Stimulated activated naive CD8-positive, alpha-beta T cell treated with anti-CD3 and anti-CD28 coated beads, Interleukin-15, Interleukin-2, amounts not matched to agents 100 ng/mL and 50 ng/mL, for 24 hours (primary cell): ENCODE data around the gene FNDC4.
A peak's percentile ranks its signal among the peaks of the same experiment; 100 is the strongest.

ENCODE experiments used
- H3K27ac Mint-ChIP-seq: one replicate; pipeline ENCODE4 v1.8.0; 2021; ENCODE audit warnings: mild to moderate bottlenecking, mixed read lengths
- H3K27me3 Mint-ChIP-seq: one replicate; pipeline ENCODE4 v1.8.0; 2021; ENCODE audit warnings: mixed read lengths
- H3K36me3 Mint-ChIP-seq: one replicate; pipeline ENCODE4 v1.8.0; 2021; ENCODE audit warnings: low read depth, mixed read lengths
- H3K4me1 Mint-ChIP-seq: one replicate; pipeline ENCODE4 v1.8.0; 2021; ENCODE audit warnings: low read depth, mixed read lengths
- H3K4me3 Mint-ChIP-seq: one replicate; pipeline ENCODE4 v1.8.0; 2021; ENCODE audit warnings: mild to moderate bottlenecking, mixed read lengths
- H3K9me3 Mint-ChIP-seq: one replicate; pipeline ENCODE4 v1.8.0; 2021; ENCODE audit warnings: mixed read lengths

FNDC4 gene

DNA sequence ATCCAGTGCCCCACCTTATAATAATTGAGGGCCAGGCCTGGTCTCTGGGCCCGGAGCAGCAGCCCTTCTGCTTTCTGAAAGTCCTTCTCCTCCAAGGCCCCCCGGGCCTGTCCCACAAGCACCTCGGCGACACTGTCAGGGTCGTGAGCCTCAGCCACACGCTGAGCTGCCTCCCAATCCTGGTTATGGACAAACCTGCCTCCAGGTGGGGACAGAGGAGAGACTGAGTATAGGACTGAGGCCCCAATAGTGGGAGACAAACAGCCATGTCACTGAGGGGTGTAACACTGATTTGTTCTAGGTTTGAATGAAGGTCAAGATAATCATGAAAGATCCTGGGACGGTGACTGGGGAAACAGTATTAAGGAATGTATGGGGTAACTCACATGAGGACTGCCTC, 41.0 kb downstream of the FNDC4 start:
- Mint-ChIP-seq H3K4me1 (peaks cover 3% of the 10 kb centered on the region), H3K36me3 (peaks cover 4% of the 10 kb centered on the region), H3K4me3 (no peak overlapping the region), H3K27me3 (no peaks in the 10 kb centered on the region), H3K27ac (no peak overlapping the region), H3K9me3 (no peaks in the 10 kb centered on the region)

DNA sequence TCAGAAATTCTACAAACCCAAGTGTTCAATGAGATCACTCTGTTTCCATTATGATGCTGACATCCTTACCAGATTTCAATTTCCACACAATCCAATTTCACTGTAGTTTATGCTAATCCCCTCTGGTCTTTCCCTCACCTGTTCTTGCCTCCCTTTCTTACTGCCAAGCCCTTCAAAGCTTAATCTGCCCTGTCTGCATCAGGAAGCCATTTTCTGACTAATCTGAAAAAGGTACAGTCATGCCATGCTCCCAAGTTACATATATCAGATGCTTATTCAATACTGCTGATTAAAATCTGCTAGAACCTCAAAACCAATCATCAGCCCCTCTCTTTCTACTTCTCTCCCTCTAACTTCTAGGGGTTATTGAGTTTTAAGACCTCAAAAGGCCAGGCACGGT, 43.9 kb downstream of the FNDC4 start:
- no peak overlapping the region for H3K4me3 Mint-ChIP-seq
- peaks cover 3% of the 10 kb centered on the region for H3K4me1 Mint-ChIP-seq
- no peaks in the 10 kb centered on the region for H3K27me3 Mint-ChIP-seq
- peaks cover 4% of the 10 kb centered on the region for H3K36me3 Mint-ChIP-seq
- H3K9me3 Mint-ChIP-seq, result no peaks in the 10 kb centered on the region
- no peak overlapping the region for H3K27ac Mint-ChIP-seq

DNA sequence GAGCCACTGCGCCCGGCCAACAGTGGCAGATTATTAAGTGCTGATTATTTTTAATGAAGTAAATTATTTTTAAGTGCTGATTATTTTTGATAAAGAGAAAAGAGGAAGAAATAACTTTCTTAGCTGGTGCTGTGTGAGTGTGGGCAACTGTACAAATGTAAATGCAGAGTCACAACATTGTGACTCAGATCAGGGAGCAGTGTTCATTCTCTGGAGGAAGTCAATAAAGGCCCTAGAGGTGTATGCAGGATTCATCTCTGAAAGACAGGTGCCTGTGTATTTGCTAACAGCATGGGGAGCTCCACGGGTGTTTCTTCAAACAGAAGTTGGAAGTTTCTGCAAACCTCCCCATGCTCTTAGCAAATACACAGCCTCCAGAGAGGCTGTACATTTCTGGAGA, 46.6 kb downstream of the FNDC4 start:
- no peaks in the 10 kb centered on the region for H3K9me3 Mint-ChIP-seq
- peaks cover 9% of the 10 kb centered on the region for H3K36me3 Mint-ChIP-seq
- H3K27me3 Mint-ChIP-seq, result no peaks in the 10 kb centered on the region
- H3K4me3 Mint-ChIP-seq, result no peak overlapping the region
- H3K4me1 Mint-ChIP-seq, result peaks cover 3% of the 10 kb centered on the region
- no peak overlapping the region for H3K27ac Mint-ChIP-seq

DNA sequence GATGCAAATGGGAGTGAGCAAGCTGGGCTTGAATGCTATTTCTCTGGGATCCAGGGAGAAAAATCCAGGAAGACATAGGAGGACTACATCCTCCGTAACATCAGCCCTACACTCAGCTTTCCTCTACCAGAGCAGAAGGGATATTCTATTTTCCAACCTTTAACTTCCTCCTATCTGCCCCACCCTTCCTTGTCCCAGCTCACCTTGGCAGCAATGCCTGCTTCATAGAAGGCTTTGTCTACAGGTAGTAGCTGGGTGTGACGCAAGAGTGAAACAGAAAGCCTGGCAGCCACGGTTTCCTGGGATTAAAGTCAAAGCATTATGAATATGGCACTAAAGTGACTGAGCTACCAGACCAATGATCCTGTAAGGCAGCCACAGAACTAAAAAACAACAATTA, 48.9 kb downstream of the FNDC4 start:
- H3K27me3 Mint-ChIP-seq, result no peaks in the 10 kb centered on the region
- H3K4me1 Mint-ChIP-seq, result peaks cover 1% of the 10 kb centered on the region
- peaks cover 22% of the 10 kb centered on the region for H3K36me3 Mint-ChIP-seq
- no peak overlapping the region for H3K27ac Mint-ChIP-seq
- H3K4me3 Mint-ChIP-seq, result no peak overlapping the region
- H3K9me3 Mint-ChIP-seq, result no peaks in the 10 kb centered on the region

DNA sequence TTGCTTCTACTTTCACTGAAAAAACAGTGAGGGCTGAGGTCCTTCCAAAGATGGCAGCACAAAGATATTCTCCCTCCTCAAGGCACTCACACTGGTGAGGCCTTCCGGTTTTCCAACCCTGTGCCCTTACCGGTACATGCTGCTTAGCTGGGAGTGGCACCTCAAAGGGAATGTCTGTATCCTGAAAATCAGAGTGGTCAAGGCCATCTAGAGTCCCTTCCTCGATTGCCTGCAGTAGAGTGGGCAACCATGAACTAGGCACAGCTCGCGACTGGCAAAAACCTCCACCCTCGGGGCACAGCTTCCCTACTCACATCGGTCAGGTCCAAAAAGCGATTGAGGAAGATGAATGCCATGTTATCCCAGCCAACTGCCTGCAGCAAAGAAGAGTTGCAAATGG, 49.4 kb downstream of the FNDC4 start:
- Mint-ChIP-seq H3K27me3 (no peaks in the 10 kb centered on the region), H3K27ac (no peak overlapping the region), H3K4me3 (no peak overlapping the region), H3K9me3 (no peaks in the 10 kb centered on the region), H3K4me1 (no peaks in the 10 kb centered on the region), H3K36me3 (peaks cover 26% of the 10 kb centered on the region)

DNA sequence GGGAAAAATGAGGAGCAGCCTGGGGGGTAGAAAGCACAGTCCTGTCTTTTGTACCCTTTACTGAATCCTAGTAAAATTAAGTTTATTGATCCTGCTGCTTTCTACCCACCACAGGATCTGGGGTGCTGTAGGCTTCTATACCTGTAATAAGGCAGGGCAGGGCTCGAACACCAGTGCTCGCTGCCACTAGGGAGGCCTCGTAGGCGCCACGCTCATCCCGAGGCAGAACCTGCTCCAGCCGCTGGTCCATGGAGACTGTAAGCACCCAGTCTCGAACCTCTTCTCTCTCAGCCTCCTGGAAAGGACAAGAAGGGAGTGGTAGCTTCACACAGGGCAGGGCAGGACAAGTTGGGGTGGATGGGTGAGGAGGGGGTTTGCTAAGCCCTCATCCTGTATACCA, 49.8 kb downstream of the FNDC4 start:
- no peaks in the 10 kb centered on the region for H3K4me1 Mint-ChIP-seq
- H3K36me3 Mint-ChIP-seq, result peaks cover 31% of the 10 kb centered on the region
- no peaks in the 10 kb centered on the region for H3K27me3 Mint-ChIP-seq
- no peaks in the 10 kb centered on the region for H3K9me3 Mint-ChIP-seq
- no peak overlapping the region for H3K27ac Mint-ChIP-seq
- H3K4me3 Mint-ChIP-seq, result no peak overlapping the region

DNA sequence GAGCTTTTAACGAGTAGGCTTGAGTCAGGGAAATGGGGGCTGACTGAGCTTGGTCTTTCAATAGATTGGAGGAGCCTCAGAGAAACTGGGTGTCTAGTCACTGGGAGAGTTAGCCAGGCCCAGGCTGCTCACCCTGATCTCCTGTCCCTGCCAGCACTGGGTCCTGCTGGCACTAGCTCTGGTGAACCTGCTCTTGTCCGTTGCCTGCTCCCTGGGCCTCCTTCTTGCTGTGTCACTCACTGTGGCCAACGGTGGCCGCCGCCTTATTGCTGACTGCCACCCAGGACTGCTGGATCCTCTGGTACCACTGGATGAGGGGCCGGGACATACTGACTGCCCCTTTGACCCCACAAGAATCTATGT, 52.1 kb downstream of the FNDC4 start:
- no peaks in the 10 kb centered on the region for H3K9me3 Mint-ChIP-seq
- H3K4me3 Mint-ChIP-seq, result no peak overlapping the region
- H3K27me3 Mint-ChIP-seq, result no peaks in the 10 kb centered on the region
- peak overlapping the region; percentile 17 for H3K27ac Mint-ChIP-seq
- peaks cover 50% of the 10 kb centered on the region for H3K36me3 Mint-ChIP-seq
- no peaks in the 10 kb centered on the region for H3K4me1 Mint-ChIP-seq

DNA sequence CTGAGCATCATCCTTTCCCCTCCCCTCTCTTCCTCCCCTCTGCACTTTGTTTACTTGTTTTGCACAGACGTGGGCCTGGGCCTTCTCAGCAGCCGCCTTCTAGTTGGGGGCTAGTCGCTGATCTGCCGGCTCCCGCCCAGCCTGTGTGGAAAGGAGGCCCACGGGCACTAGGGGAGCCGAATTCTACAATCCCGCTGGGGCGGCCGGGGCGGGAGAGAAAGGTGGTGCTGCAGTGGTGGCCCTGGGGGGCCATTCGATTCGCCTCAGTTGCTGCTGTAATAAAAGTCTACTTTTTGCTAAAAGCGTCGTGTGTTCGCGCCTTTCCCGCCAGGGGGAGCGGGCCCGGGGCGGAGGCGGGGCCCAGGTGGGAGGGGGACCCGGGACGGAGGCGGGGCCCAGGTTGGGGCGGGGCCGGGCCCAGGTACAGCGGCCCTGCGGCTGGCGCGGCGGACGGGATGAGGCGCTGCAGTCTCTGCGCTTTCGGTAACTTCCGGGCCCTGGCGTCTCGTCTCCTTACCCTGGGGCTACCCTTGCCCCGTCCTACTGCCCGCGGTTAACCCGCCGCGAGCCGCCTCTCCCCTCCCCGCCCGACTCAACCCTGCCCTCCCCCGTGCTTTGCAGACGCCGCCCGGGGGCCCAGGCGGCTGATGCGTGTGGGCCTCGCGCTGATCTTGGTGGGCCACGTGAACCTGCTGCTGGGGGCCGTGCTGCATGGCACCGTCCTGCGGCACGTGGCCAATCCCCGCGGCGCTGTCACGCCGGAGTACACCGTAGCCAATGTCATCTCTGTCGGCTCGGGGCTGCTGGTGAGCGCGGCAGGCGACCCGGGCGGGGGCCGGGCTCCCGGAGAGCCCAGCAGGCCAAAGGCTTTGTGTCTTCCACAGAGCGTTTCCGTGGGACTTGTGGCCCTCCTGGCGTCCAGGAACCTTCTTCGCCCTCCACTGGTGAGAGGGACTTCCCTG, 52.8 kb downstream of the FNDC4 start, which contains the start of gene KRTCAP3:
KRTCAP3 (plus strand) TSS at position 424 of the 962 bp plus-strand sequence; CDS start at position 456, 32 bp downstream.
- H3K36me3 Mint-ChIP-seq, result peaks cover 48% of the 10 kb centered on the region
- no peak within 1 kb of the TSS for H3K4me3 Mint-ChIP-seq
- no peaks in the 10 kb centered on the region for H3K27me3 Mint-ChIP-seq
- H3K4me1 Mint-ChIP-seq, result no peaks in the 10 kb centered on the region
- peak within 1 kb of the TSS; percentile 17 for H3K27ac Mint-ChIP-seq
- H3K9me3 Mint-ChIP-seq, result no peaks in the 10 kb centered on the region
